ENCODE data around the gene ORM1.

- TF ChIP-seq CTCF (IDR thresholded peaks at IDR 0.05) (no peak), POLR2A (IDR thresholded peaks at IDR 0.05) (no peak)
Measured at GRCh38 chr9:114308361-114308950, 14.4 kb upstream of the ORM1 start.
